Brain microvascular endothelial cell (primary cell): ENCODE data around the gene MAP3K5.

Source experiments
- DNase-seq: peaks from one replicate; pipeline ENCODE4 v3.0.0-alpha.2; 2020
- H3K27ac ChIP-seq: fragments of 250-450 bp; sonication (Bioruptor Pico); 2 replicates; pipeline ENCODE4 v1.5.1; 2020; ENCODE audit warnings: mild to moderate bottlenecking, moderate library complexity
- H3K27me3 ChIP-seq: fragments of 250-450 bp; sonication (Bioruptor Pico); replicated peaks from 2 replicates; pipeline ENCODE4 v1.5.1; 2020; ENCODE audit warnings: mild to moderate bottlenecking
- H3K36me3 ChIP-seq: fragments of 250-450 bp; sonication (Bioruptor Pico); replicated peaks from 2 replicates; pipeline ENCODE4 v1.5.1; 2020; ENCODE audit warnings: mild to moderate bottlenecking
- H3K4me3 ChIP-seq: 2 replicates; pipeline ENCODE4 v1.5.1; 2011; ENCODE audit warnings: low read depth, mild to moderate bottlenecking, control low read depth, low read length, moderate library complexity
- CTCF ChIP-seq: IDR thresholded peaks from 2 replicates; pipeline ENCODE4 v1.5.1; 2011; ENCODE audit warnings: low read depth, mild to moderate bottlenecking, moderate library complexity, low read length, control low read depth, inconsistent platforms; ENCODE audit errors: missing control alignments
- in situ Hi-C: cut with HindIII; loops from 2 replicates; pipeline ENCODE4 v1.10.0; 2017; ENCODE audit warnings: low sequenced_read_pairs, low pct_ligation_motif_present

The MAP3K5 gene

GRCh38 chr6:136627191-136627590 is 165.1 kb downstream of the MAP3K5 start:
- in situ Hi-C loops: no loop called here

GRCh38 chr6:136625293-136625692 is 167.0 kb downstream of the MAP3K5 start:
- DNase-seq: no peak
- no peaks in the 10 kb centered on the region for H3K36me3 ChIP-seq

More at GRCh38 chr6:136627191-136627590, 165.1 kb downstream of the MAP3K5 start:
- Histone ChIP-seq H3K4me3 (no peak overlapping the region), H3K36me3 (no peaks in the 10 kb centered on the region), H3K27ac (no peak overlapping the region), H3K27me3 (no peaks in the 10 kb centered on the region)
- no peak for TF ChIP-seq CTCF
- no peak for DNase-seq

GRCh38 chr6:136624347-136624746 is 167.9 kb downstream of the MAP3K5 start:
- Histone ChIP-seq H3K36me3 (no peaks in the 10 kb centered on the region), H3K4me3 (no peak overlapping the region), H3K27me3 (no peaks in the 10 kb centered on the region), H3K27ac (no peak overlapping the region)
- DNase-seq: no peak
- TF ChIP-seq CTCF: no peak
- in situ Hi-C loops: no loop called here

More at GRCh38 chr6:136625293-136625692, 167.0 kb downstream of the MAP3K5 start:
- Histone ChIP-seq H3K27ac (no peak overlapping the region), H3K4me3 (no peak overlapping the region), H3K27me3 (no peaks in the 10 kb centered on the region)
- in situ Hi-C loops: no loop called here
- no peak for TF ChIP-seq CTCF

GRCh38 chr6:136618086-136618485 is 174.2 kb downstream of the MAP3K5 start:
- Histone ChIP-seq H3K4me3 (no peak overlapping the region), H3K27ac (no peak overlapping the region), H3K36me3 (no peaks in the 10 kb centered on the region), H3K27me3 (no peaks in the 10 kb centered on the region)
- no peak for TF ChIP-seq CTCF
- no peak for DNase-seq
- in situ Hi-C loops: no loop called here

DNA sequence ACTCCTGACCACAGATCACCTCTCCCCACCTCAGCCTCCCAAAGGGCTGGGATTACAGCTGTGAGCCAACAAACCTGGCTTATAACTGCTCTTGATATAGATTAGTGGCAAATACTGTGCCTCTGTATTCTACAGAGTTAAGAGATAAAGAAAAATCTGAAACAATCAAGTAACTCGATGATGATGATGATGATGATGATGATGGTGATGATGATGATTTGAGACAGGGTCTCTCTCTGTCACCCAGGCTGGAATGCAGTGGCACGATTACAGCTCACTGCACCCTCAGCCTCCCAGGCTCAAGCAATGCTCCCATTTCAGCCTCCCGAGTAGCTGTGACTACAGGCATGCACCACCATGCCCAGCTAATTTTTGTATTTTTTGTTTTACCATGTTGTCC is 175.8 kb downstream of the MAP3K5 start:
- DNase-seq: no peak
- TF ChIP-seq CTCF: no peak
- in situ Hi-C loops: no loop called here
- Histone ChIP-seq H3K27me3 (no peaks in the 10 kb centered on the region), H3K4me3 (no peak overlapping the region), H3K36me3 (no peaks in the 10 kb centered on the region), H3K27ac (no peak overlapping the region)

- no peak for TF ChIP-seq CTCF
- Histone ChIP-seq H3K4me3 (no peak overlapping the region), H3K27me3 (no peaks in the 10 kb centered on the region), H3K27ac (no peak overlapping the region), H3K36me3 (no peaks in the 10 kb centered on the region)
- in situ Hi-C loops: no loop called here
- DNase-seq: no peak
Observed at GRCh38 chr6:136614994-136615393, 177.3 kb downstream of the MAP3K5 start.
